Measurements from ENCODE around the gene FBXL16. TPM values are rescaled to one million over a fixed set of nuclear protein-coding genes. Genes with fewer than 3 reads are reported as not detected.
A peak's percentile ranks its signal among the peaks of the same experiment; 100 is the strongest.

The FBXL16 gene
- total and polyA plus RNA-seq, 2 of the 13 experiments (the other 11 are each of a cell fraction or from before 2014, with no cell fraction given) = 0.22 to 2.0 TPM

DNA sequence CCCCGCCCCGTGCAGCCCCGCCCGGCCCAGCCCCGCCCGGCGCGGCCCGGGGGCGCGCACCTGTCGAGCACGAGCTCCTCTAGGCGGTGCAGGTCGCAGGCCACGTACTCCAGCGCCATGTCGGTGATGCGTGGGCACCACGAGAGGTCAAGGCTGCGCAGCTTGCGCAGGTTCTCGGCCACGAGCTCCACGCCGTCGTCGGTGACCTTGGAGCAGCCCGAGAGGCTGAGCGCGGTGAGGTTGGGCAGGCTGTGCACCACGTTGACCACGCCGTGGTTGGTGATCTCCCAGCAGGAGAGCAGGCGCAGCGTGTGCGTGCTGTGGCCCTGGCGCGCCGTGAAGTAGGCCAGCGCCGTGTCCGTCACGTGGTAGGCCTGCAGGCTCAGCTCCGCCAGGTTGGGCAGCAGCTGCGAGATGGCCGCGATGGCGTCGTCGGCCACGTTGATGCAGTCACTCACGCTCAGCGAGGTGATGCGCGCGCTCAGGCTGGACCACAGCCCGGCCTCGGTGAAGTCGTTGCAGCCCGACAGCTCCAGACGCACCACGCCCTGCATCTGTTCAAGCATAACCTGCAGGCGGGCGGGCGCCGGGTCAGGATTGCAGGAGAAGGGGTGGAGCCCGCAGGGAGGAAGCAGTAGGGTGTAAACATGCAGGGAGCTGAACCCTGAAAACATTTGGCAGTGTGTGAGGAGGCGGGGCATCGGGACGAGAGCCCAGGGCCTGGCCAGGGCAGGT lies 10.1 kb downstream of the FBXL16 start (continued):
- TF ChIP-seq ZBTB42 (CRISPR knock-in tag; IDR thresholded peaks at IDR 0.05) (no peak), CREB1 (IDR thresholded peaks at IDR 0.05) (no peak), CREB1 (CRISPR knock-in tag; IDR thresholded peaks at IDR 0.05) (no peak), MAF1 (CRISPR knock-in tag; IDR thresholded peaks at IDR 0.05; ENCODE audit: borderline replicate concordance) (no peak), ELF1 (CRISPR knock-in tag; IDR thresholded peaks at IDR 0.05) (no peak), NONO (IDR thresholded peaks at IDR 0.05) (no peak), NONO (CRISPR knock-in tag; conservative IDR thresholded peaks at IDR 0.05) (no peak; the same call in 1 of the 2 replicates), SCMH1 (CRISPR knock-in tag; IDR thresholded peaks at IDR 0.05; ENCODE audit: borderline replicate concordance) (no peak), ZFP62 (CRISPR knock-in tag; IDR thresholded peaks at IDR 0.05) (no peak), NFIB (CRISPR knock-in tag; IDR thresholded peaks at IDR 0.05; ENCODE audit: borderline replicate concordance) (no peak), TBX2 (CRISPR knock-in tag; IDR thresholded peaks at IDR 0.05; ENCODE audit: borderline replicate concordance) (peak; percentile 81), KLF6 (CRISPR knock-in tag; IDR thresholded peaks at IDR 0.05) (no peak), ZNF878 (CRISPR knock-in tag; IDR thresholded peaks at IDR 0.05) (no peak)
- TF ChIP-seq, protein P1, sequence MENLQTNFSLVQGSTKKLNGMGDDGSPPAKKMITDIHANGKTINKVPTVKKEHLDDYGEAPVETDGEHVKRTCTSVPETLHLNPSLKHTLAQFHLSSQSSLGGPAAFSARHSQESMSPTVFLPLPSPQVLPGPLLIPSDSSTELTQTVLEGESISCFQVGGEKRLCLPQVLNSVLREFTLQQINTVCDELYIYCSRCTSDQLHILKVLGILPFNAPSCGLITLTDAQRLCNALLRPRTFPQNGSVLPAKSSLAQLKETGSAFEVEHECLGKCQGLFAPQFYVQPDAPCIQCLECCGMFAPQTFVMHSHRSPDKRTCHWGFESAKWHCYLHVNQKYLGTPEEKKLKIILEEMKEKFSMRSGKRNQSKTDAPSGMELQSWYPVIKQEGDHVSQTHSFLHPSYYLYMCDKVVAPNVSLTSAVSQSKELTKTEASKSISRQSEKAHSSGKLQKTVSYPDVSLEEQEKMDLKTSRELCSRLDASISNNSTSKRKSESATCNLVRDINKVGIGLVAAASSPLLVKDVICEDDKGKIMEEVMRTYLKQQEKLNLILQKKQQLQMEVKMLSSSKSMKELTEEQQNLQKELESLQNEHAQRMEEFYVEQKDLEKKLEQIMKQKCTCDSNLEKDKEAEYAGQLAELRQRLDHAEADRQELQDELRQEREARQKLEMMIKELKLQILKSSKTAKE (CRISPR knock-in tag; IDR thresholded peaks at IDR 0.05; ENCODE audit: borderline replicate concordance) = peak; percentile 63
- TF ChIP-seq, protein P2, sequence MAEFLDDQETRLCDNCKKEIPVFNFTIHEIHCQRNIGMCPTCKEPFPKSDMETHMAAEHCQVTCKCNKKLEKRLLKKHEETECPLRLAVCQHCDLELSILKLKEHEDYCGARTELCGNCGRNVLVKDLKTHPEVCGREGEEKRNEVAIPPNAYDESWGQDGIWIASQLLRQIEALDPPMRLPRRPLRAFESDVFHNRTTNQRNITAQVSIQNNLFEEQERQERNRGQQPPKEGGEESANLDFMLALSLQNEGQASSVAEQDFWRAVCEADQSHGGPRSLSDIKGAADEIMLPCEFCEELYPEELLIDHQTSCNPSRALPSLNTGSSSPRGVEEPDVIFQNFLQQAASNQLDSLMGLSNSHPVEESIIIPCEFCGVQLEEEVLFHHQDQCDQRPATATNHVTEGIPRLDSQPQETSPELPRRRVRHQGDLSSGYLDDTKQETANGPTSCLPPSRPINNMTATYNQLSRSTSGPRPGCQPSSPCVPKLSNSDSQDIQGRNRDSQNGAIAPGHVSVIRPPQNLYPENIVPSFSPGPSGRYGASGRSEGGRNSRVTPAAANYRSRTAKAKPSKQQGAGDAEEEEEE (CRISPR knock-in tag; IDR thresholded peaks at IDR 0.05; ENCODE audit: borderline replicate concordance) = no peak
- TF ChIP-seq, protein P3, sequence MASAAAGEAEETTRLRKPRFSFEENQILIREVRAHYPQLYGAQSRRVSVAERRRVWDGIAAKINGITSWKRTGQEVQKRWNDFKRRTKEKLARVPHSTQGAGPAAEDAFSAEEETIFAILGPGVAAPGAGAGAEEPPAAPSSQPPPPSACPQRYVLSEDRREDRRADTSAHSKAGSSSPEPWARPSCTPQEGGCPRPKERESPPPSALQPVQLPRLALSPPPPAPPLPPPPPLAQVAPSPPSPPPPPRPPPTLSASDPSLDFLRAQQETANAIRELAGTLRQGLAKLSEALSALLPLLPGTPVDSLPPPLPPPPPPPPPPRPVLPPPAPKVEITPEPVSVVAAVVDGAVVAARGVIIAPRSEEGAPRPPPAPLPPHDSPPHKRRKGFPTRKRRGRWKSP (CRISPR knock-in tag; IDR thresholded peaks at IDR 0.05) = peak; percentile 3; the same call in 1 of the 2 replicates
- TF ChIP-seq, protein P4, sequence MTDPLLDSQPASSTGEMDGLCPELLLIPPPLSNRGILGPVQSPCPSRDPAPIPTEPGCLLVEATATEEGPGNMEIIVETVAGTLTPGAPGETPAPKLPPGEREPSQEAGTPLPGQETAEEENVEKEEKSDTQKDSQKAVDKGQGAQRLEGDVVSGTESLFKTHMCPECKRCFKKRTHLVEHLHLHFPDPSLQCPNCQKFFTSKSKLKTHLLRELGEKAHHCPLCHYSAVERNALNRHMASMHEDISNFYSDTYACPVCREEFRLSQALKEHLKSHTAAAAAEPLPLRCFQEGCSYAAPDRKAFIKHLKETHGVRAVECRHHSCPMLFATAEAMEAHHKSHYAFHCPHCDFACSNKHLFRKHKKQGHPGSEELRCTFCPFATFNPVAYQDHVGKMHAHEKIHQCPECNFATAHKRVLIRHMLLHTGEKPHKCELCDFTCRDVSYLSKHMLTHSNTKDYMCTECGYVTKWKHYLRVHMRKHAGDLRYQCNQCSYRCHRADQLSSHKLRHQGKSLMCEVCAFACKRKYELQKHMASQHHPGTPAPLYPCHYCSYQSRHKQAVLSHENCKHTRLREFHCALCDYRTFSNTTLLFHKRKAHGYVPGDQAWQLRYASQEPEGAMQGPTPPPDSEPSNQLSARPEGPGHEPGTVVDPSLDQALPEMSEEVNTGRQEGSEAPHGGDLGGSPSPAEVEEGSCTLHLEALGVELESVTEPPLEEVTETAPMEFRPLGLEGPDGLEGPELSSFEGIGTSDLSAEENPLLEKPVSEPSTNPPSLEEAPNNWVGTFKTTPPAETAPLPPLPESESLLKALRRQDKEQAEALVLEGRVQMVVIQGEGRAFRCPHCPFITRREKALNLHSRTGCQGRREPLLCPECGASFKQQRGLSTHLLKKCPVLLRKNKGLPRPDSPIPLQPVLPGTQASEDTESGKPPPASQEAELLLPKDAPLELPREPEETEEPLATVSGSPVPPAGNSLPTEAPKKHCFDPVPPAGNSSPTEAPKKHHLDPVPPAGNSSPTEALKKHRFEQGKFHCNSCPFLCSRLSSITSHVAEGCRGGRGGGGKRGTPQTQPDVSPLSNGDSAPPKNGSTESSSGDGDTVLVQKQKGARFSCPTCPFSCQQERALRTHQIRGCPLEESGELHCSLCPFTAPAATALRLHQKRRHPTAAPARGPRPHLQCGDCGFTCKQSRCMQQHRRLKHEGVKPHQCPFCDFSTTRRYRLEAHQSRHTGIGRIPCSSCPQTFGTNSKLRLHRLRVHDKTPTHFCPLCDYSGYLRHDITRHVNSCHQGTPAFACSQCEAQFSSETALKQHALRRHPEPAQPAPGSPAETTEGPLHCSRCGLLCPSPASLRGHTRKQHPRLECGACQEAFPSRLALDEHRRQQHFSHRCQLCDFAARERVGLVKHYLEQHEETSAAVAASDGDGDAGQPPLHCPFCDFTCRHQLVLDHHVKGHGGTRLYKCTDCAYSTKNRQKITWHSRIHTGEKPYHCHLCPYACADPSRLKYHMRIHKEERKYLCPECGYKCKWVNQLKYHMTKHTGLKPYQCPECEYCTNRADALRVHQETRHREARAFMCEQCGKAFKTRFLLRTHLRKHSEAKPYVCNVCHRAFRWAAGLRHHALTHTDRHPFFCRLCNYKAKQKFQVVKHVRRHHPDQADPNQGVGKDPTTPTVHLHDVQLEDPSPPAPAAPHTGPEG (CRISPR knock-in tag; IDR thresholded peaks at IDR 0.05) = peak; percentile 92
